Measurements from ENCODE around the gene CENPI.
"Not testable (repeated sequence)": the region's sequence is repeated elsewhere in the genome, so short reads cannot be mapped to it uniquely, and the experiment has no call there.

DNA sequence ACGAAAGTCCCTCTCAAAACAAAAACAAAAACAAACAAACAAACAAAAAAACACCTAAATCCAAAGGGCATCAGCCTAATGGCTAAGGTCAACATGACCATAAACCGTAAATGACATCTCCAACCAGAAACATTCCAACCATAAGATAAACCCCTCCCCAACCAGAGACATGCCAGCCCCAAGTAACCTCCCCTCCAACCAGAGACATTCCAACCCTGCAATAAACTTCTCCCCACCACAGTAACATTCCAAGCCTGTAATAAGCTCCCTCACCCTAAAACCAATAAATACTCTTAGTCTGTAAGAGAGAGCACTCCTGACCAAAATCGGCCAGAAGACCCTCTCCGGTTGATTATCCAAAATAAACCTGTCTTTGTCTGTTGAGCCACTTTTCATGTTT is 41.5 kb upstream of the CENPI start:
- TF ChIP-seq, protein P1, sequence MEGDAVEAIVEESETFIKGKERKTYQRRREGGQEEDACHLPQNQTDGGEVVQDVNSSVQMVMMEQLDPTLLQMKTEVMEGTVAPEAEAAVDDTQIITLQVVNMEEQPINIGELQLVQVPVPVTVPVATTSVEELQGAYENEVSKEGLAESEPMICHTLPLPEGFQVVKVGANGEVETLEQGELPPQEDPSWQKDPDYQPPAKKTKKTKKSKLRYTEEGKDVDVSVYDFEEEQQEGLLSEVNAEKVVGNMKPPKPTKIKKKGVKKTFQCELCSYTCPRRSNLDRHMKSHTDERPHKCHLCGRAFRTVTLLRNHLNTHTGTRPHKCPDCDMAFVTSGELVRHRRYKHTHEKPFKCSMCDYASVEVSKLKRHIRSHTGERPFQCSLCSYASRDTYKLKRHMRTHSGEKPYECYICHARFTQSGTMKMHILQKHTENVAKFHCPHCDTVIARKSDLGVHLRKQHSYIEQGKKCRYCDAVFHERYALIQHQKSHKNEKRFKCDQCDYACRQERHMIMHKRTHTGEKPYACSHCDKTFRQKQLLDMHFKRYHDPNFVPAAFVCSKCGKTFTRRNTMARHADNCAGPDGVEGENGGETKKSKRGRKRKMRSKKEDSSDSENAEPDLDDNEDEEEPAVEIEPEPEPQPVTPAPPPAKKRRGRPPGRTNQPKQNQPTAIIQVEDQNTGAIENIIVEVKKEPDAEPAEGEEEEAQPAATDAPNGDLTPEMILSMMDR (conservative IDR thresholded peaks at IDR 0.05 in 1 of 2, IDR thresholded peaks at IDR 0.05 in 1 of 2; ENCODE audit: extremely low read depth in 1 of 2, insufficient read depth in 1 of 2, low read depth in 1 of 2, low read length in 2 of 2): not testable (repeated sequence)
- TF ChIP-seq EZH2 (IDR thresholded peaks at IDR 0.05; ENCODE audit: borderline replicate concordance, low read length): not testable (repeated sequence)
